ENCODE measurements around the gene CTSZ.

Gene CTSZ

GRCh38 chr20:58992911-58993310, 14.1 kb downstream of the CTSZ start:
- no peak for DNase-seq (ENCODE audit: extremely low read depth, insufficient read length)
- TF ChIP-seq CTCF (IDR thresholded peaks at IDR 0.05; ENCODE audit: insufficient read depth, low read length, poor library complexity, severe bottlenecking), result no peak
- Histone ChIP-seq H3K36me3 (ENCODE audit: control insufficient read depth, insufficient read depth, low read length) (peaks cover 47% of the 10 kb centered on the region), H3K27me3 (replicated peaks; ENCODE audit: control insufficient read depth, insufficient read depth, low read length) (no peaks in the 10 kb centered on the region), H3K4me3 (replicated peaks; ENCODE audit: low read depth, low read length) (no peak overlapping the region)

- Histone ChIP-seq H3K4me3 (replicated peaks; ENCODE audit: low read depth, low read length) (no peak overlapping the region), H3K27me3 (replicated peaks; ENCODE audit: control insufficient read depth, insufficient read depth, low read length) (no peaks in the 10 kb centered on the region), H3K36me3 (ENCODE audit: control insufficient read depth, insufficient read depth, low read length) (peaks cover 44% of the 10 kb centered on the region)
- DNase-seq (ENCODE audit: extremely low read depth, insufficient read length), result no peak
- no peak for TF ChIP-seq CTCF (IDR thresholded peaks at IDR 0.05; ENCODE audit: insufficient read depth, low read length, poor library complexity, severe bottlenecking)
Measured at GRCh38 chr20:58991715-58992114, 15.3 kb downstream of the CTSZ start.

GRCh38 chr20:58990651-58991445, 16.2 kb downstream of the CTSZ start:
- no peak for TF ChIP-seq CTCF (IDR thresholded peaks at IDR 0.05; ENCODE audit: insufficient read depth, low read length, poor library complexity, severe bottlenecking)
- Histone ChIP-seq H3K27me3 (replicated peaks; ENCODE audit: control insufficient read depth, insufficient read depth, low read length) (no peaks in the 10 kb centered on the region), H3K4me3 (replicated peaks; ENCODE audit: low read depth, low read length) (no peak overlapping the region)

GRCh38 chr20:58989196-58989595, 17.9 kb downstream of the CTSZ start:
- no peak for TF ChIP-seq CTCF (IDR thresholded peaks at IDR 0.05; ENCODE audit: insufficient read depth, low read length, poor library complexity, severe bottlenecking)
- H3K4me3 ChIP-seq (replicated peaks; ENCODE audit: low read depth, low read length), result no peak overlapping the region
- no peaks in the 10 kb centered on the region for H3K27me3 ChIP-seq (replicated peaks; ENCODE audit: control insufficient read depth, insufficient read depth, low read length)
- H3K36me3 ChIP-seq (ENCODE audit: control insufficient read depth, insufficient read depth, low read length), result peaks cover 37% of the 10 kb centered on the region
- no peak for DNase-seq (ENCODE audit: extremely low read depth, insufficient read length)

More at GRCh38 chr20:58990651-58991445, 16.2 kb downstream of the CTSZ start:
- DNase-seq (ENCODE audit: extremely low read depth, insufficient read length), result no peak
- H3K36me3 ChIP-seq (ENCODE audit: control insufficient read depth, insufficient read depth, low read length), result peaks cover 43% of the 10 kb centered on the region

GRCh38 chr20:58988565-58988882, 18.5 kb downstream of the CTSZ start:
- Histone ChIP-seq H3K36me3 (ENCODE audit: control insufficient read depth, insufficient read depth, low read length) (peaks cover 33% of the 10 kb centered on the region), H3K27me3 (replicated peaks; ENCODE audit: control insufficient read depth, insufficient read depth, low read length) (no peaks in the 10 kb centered on the region), H3K4me3 (replicated peaks; ENCODE audit: low read depth, low read length) (no peak overlapping the region)
- DNase-seq (ENCODE audit: extremely low read depth, insufficient read length), result no peak
- no peak for TF ChIP-seq CTCF (IDR thresholded peaks at IDR 0.05; ENCODE audit: insufficient read depth, low read length, poor library complexity, severe bottlenecking)

Data from GM06990 (cell line).